Measurements from ENCODE around the gene SSBP4.

GRCh38 chr19:18424890-18425514 is 5.8 kb downstream of the SSBP4 start:
- TF ChIP-seq EZH2 (IDR thresholded peaks at IDR 0.05; ENCODE audit: borderline replicate concordance) (no peak), CTCF (IDR thresholded peaks at IDR 0.05; ENCODE audit: poor library complexity) (no peak)

All from hepatocyte (in vitro differentiated cells).